CD4-positive, CD25-positive, alpha-beta regulatory T cell (primary cell): Measurements from ENCODE around the gene TEX19. TPM values are rescaled to one million over a fixed set of nuclear protein-coding genes. Genes with fewer than 3 reads are reported as not detected.

Experiments
- ATAC-seq, 2 donors: fragments of 150-1000 bp; cut with Tn5 transposase; one replicate each; pipeline ENCODE4 v1.10.0; 2021; ENCODE audit warnings: low read depth in 2 of 2, moderate number of reproducible peaks in 2 of 2, moderate library complexity in 1 of 2
- DNase-seq, 3 donors: peaks; one replicate each; pipeline versions ENCODE4 v3.0.0 to v3.0.0-alpha.2; 2012 to 2022; ENCODE audit warnings: mixed read lengths in 1 of 3
- H3K27ac ChIP-seq: one replicate; pipeline ENCODE4 v1.7.0; 2013; ENCODE audit warnings: mild to moderate bottlenecking, low read length; ENCODE audit not compliant: insufficient read depth, poor library complexity, severe bottlenecking
- H3K27me3 ChIP-seq: one replicate; pipeline ENCODE4 v1.7.0; 2013; ENCODE audit warnings: low read length; ENCODE audit not compliant: control insufficient read depth, insufficient read depth
- H3K36me3 ChIP-seq: one replicate; pipeline ENCODE4 v1.7.0; 2013; ENCODE audit warnings: mild to moderate bottlenecking, low read length, moderate library complexity; ENCODE audit not compliant: control insufficient read depth, insufficient read depth
- H3K4me1 ChIP-seq: 2 replicates; pipeline ENCODE4 v1.7.0; 2013; ENCODE audit warnings: mild to moderate bottlenecking, low read length; ENCODE audit not compliant: insufficient read depth, control insufficient read depth, poor library complexity, severe bottlenecking
- H3K4me3 ChIP-seq: one replicate; pipeline ENCODE4 v1.7.0; 2013; ENCODE audit warnings: low read depth, mild to moderate bottlenecking, low read length, moderate library complexity
- H3K9me3 ChIP-seq, 2 experiments: 1 replicate in 1 of 2; 2 replicates in 1 of 2; pipeline ENCODE4 v1.7.0; 2013; ENCODE audit warnings: low read length in 2 of 2, mild to moderate bottlenecking in 1 of 2, moderate library complexity in 1 of 2; ENCODE audit not compliant: control insufficient read depth in 2 of 2
- H3K27ac Mint-ChIP-seq, 3 donors: one replicate each; pipeline ENCODE4 v1.8.0; 2020 to 2022; ENCODE audit warnings: mild to moderate bottlenecking in 3 of 3, mixed read lengths in 3 of 3, moderate library complexity in 2 of 3
- H3K27me3 Mint-ChIP-seq: one replicate; pipeline ENCODE4 v1.8.0; 2022; ENCODE audit warnings: mild to moderate bottlenecking, mixed read lengths
- H3K36me3 Mint-ChIP-seq: one replicate; pipeline ENCODE4 v1.8.0; 2020; ENCODE audit warnings: mixed read lengths
- H3K4me1 Mint-ChIP-seq, 4 donors: one replicate each; pipeline ENCODE4 v1.8.0; 2020 to 2022; ENCODE audit warnings: mixed read lengths in 4 of 4, mild to moderate bottlenecking in 1 of 4
- H3K4me3 Mint-ChIP-seq, 4 donors: one replicate each; pipeline ENCODE4 v1.8.0; 2020 to 2022; ENCODE audit warnings: mild to moderate bottlenecking in 4 of 4, mixed read lengths in 4 of 4, moderate library complexity in 3 of 4
- H3K9me3 Mint-ChIP-seq, 7 donors: one replicate each; pipeline ENCODE4 v1.8.0; 2020 to 2022; ENCODE audit warnings: mixed read lengths in 7 of 7, mild to moderate bottlenecking in 3 of 7, moderate library complexity in 2 of 7
- polyA plus RNA-seq, 4 donors: library from polyadenylated mRNA; unstranded; fragments of 300-500 nt; fragmentation: Illumina TruSeq; gene quantifications; one replicate each; pipeline ENCODE4 v1.2.3, GENCODE V29; 2021
- total RNA-seq: library from RNA; stranded (reverse); gene quantifications from one replicate; pipeline ENCODE4 v1.2.3, GENCODE V29; 2022

Gene TEX19
- total and polyA plus RNA-seq, 5 donors from 2014 or later = not detected

DNA sequence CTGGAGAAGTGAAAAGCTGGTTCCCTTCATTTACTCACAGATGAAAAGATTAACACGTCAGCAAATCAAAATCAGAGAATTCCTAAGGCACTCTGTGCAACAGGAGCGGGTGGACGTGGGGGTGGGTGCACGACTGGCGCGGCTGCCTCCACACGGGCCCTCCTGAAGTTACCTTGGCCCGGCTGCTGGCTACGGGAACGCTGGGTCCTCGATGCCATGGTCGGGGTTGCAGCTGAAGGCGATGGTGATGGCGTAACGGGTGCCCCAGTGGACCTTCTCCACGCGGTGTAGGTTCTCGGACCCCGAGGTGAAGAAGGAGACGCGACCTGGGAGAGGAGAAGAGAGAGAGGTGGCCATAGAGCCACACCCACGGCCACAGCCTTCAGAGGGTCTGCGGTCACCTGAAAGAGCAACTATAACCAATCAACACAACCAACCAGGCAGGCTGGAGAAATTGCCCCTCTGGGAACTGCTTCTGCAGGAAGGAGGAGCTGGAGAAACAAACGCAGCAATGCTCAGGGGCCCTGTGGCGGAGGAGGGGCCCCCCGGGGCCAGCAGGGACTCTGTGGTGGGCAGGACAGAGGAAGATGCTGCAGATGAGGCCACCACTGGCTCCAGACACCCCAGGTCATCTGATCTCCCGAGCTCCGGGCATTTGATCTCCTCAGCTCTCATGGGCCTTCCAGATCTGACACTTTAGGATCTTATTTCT lies 33.3 kb downstream of the TEX19 start:
- no peak overlapping the region for H3K4me3 ChIP-seq
- Mint-ChIP-seq H3K9me3 (no peaks in the 10 kb centered on the region), H3K27ac (no peak overlapping the region), H3K4me3 (no peak overlapping the region), H3K36me3 (peaks cover 10% of the 10 kb centered on the region), H3K27me3 (no peaks in the 10 kb centered on the region), H3K4me1 (peaks cover 0 to 5% (median 3%) of the 10 kb centered on the region in 4 donors)
- ATAC-seq (no peak), DNase-seq (no peak)
- H3K36me3 ChIP-seq = peaks cover 4% of the 10 kb centered on the region
- no peaks in the 10 kb centered on the region for H3K4me1 ChIP-seq
- H3K9me3 ChIP-seq = no peaks in the 10 kb centered on the region
- no peak overlapping the region for H3K27ac ChIP-seq
- no peaks in the 10 kb centered on the region for H3K27me3 ChIP-seq

DNA sequence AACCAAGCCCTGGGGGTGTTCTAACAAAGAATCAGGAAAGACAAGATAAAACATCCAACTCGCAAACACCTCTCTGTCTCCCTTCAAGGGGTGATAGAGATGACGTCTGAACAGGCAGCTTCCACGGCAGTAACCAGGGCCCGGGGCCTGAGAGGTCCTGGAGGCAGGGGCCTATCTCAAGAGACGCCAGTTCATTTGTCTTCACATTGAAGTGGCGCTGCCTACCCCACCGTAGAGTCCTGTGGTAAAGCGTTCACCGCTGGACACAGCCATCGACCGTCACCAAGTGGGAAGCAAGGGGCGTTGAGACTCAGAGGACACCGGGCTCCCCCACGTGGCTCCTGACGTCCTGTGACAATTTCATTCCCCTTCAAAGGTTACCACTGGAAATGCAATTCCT lies 33.9 kb downstream of the TEX19 start:
- no peaks in the 10 kb centered on the region for H3K4me1 ChIP-seq
- H3K36me3 ChIP-seq = peaks cover 4% of the 10 kb centered on the region
- no peak for ATAC-seq
- peaks cover 0 to 5% (median 0%) of the 10 kb centered on the region in 4 donors for H3K4me1 Mint-ChIP-seq
- H3K9me3 Mint-ChIP-seq = no peaks in the 10 kb centered on the region
- peaks cover 10% of the 10 kb centered on the region for H3K36me3 Mint-ChIP-seq
- H3K27ac ChIP-seq = no peak overlapping the region
- H3K4me3 Mint-ChIP-seq = no peak overlapping the region
- H3K9me3 ChIP-seq = no peaks in the 10 kb centered on the region
- H3K27me3 ChIP-seq = no peaks in the 10 kb centered on the region
- DNase-seq = no peak
- H3K4me3 ChIP-seq = no peak overlapping the region
- no peaks in the 10 kb centered on the region for H3K27me3 Mint-ChIP-seq
- H3K27ac Mint-ChIP-seq = peak overlapping the region in 1 of 3 donors; percentile 43

DNA sequence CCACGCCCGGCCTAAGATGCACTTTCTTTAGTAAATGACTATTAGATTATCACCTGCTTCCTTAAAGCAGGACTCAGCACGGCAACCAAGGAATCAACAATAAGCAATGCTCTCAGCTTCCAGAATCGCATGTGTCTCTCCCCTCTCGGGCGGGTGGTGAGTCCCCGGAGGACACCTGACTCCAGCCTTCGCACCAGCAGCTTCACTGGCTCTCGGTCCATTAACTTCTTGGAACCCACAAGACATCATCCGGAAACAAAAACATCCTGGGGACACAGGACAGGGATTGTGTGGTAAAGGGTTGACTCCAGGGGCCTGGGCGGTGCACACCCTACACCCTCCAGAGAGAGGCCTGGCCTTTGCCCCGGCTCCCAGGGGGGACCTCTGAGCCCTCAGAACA lies 35.2 kb downstream of the TEX19 start:
- no peak for DNase-seq
- Histone ChIP-seq H3K27me3 (no peaks in the 10 kb centered on the region), H3K4me1 (no peaks in the 10 kb centered on the region), H3K9me3 (no peaks in the 10 kb centered on the region), H3K4me3 (no peak overlapping the region), H3K27ac (no peak overlapping the region), H3K36me3 (peaks cover 4% of the 10 kb centered on the region)
- Mint-ChIP-seq H3K36me3 (peaks cover 10% of the 10 kb centered on the region), H3K4me1 (peaks cover 0 to 5% (median 0%) of the 10 kb centered on the region in 4 donors), H3K27ac (no peak overlapping the region), H3K27me3 (no peaks in the 10 kb centered on the region), H3K9me3 (no peaks in the 10 kb centered on the region), H3K4me3 (no peak overlapping the region)
- ATAC-seq = no peak

DNA sequence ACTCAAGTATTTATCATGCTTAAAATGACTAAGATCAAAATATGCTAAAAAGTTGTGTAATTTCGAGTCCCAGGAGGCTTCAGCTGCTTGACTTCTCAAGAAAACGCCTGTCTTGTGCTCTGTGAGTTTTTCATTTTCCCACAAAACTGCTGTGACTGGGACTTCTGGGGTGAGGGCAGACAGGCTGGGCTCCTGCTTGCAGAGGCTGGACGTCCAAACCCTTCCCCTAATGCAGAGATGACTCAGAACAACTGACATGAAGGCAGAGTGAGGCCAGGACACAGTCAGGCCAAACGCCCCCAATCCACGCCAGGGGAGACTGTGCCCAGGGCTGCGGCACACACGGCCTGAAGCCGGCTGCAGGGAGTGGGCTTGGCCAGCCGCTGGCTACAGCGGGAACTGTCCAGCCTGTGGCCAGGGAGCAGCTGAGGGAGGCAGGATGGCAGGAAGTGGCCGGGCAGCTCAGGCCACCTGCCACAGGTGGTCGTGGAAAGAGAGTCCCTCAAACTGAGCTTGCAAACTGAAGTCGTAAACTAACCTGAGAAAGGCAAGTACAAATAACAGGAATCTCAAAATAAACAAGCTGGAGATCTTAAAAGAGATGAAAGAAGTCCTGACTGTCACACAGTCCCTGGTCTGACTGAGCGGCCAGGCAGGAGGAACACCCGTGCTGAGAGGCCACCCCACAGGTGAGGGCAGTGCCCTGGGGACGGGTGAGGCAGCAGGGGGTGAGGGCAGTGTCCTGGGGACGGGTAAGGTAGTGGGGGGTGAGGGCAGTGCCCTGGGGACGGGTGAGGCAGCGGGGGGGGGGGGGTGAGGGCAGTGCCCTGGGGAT lies 37.8 kb downstream of the TEX19 start:
- Mint-ChIP-seq H3K4me3 (no peak overlapping the region), H3K9me3 (no peaks in the 10 kb centered on the region), H3K4me1 (peaks cover 7 to 16% (median 10%) of the 10 kb centered on the region in 4 donors), H3K36me3 (peaks cover 13% of the 10 kb centered on the region), H3K27me3 (no peaks in the 10 kb centered on the region), H3K27ac (peak overlapping the region in 1 of 3 donors; percentile 56)
- Histone ChIP-seq H3K27me3 (no peaks in the 10 kb centered on the region), H3K9me3 (no peaks in the 10 kb centered on the region), H3K27ac (no peak overlapping the region), H3K4me1 (peaks cover 10% of the 10 kb centered on the region), H3K4me3 (no peak overlapping the region), H3K36me3 (peaks cover 4% of the 10 kb centered on the region)
- no peak for ATAC-seq
- no peak for DNase-seq

DNA sequence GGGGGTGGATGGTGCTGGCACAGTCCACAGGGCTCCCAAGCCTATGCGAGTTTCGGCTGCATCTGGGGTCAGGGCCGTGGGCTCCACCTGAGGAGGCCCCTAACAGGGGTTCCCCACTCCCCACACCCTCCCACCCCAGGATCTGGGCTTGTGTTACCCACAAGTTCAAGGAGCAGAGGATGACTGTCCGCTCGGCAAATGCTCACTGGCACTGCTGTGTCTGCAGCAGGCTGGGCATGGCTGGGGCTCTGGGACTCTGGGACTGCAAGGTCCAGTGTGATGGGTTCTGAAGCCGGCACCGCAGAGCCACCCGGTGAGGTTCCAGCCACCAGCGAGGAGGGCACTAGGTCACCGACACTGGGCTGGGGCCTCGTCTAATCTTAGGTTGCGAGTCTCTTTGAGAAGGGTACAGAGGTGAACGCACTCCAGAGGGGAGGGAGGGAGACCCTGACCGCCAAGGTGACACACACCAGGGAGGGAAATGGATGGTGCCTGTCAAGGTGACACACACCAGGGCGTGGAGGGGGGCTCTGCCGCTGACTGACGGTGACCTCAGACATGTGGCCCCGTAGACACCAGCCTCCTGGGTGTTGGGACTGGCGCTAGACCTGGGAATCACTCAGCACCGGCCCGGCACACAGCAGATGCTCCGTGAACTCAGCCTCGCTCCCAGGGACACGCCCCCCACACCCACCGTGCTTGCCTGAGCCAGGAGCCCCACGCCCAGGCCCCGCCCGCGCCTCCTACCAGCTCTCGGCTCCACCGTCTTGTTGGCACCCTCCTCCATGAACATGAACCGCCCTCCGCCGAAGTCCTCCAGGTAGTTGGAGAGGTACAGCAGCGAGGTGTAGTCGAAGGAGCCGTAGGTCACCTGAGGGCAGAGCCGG lies 38.6 kb downstream of the TEX19 start:
- H3K4me3 ChIP-seq = no peak overlapping the region
- Mint-ChIP-seq H3K27ac (peak overlapping the region in 1 of 3 donors; percentile 20), H3K4me1 (peaks cover 7 to 17% (median 11%) of the 10 kb centered on the region in 4 donors), H3K4me3 (no peak overlapping the region), H3K36me3 (peaks cover 13% of the 10 kb centered on the region), H3K9me3 (no peaks in the 10 kb centered on the region), H3K27me3 (no peaks in the 10 kb centered on the region)
- H3K27ac ChIP-seq = no peak overlapping the region
- ATAC-seq = no peak
- peaks cover 10% of the 10 kb centered on the region for H3K4me1 ChIP-seq
- no peaks in the 10 kb centered on the region for H3K9me3 ChIP-seq
- DNase-seq = no peak
- H3K36me3 ChIP-seq = peaks cover 4% of the 10 kb centered on the region
- H3K27me3 ChIP-seq = no peaks in the 10 kb centered on the region

DNA sequence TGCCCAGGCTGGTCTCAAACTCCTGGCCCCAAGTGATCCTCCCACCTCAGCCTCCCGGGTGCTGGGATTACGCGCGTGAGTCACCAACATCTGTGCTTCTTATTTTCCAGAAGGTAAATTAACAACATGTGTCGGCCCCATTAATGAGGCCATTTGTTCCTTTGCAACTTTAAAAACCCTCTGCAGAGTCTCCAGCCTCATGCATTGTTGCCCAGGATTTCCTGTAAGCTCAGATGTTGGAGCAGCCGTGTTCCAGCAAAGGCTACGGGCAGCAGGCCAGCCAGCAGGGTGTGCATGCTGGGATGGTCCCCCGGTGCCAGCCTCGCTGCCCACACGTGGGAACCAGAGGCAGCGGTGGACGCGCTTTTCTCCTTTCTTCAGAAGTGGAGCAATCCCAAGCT lies 40.0 kb downstream of the TEX19 start:
- Mint-ChIP-seq H3K9me3 (no peaks in the 10 kb centered on the region), H3K27ac (no peak overlapping the region)
- DNase-seq = no peak

DNA sequence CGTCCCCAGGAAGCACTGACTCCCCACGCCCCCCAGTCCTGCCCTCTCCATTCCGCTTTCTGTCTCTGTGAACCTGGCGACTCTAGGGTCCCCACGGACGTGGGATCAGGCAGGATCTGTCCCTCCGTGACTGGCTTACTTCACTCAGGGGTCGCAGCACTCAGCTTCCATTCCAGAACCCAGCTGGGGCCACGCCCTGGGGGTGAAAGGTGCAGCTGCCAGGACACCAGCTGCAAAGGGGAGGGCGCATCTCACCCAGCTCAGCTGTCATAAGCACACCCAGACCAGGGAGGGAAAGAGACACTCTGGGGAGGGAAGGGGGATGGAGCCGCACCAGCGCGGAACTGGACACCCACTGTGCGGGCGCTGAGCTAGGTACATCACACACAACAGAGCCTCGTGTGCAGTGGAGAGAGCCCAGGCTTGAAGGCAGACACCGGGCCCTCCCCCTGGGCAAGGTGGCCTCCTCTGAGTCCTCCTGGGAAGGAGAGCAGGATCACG lies 40.6 kb downstream of the TEX19 start:
- Histone ChIP-seq H3K27ac (no peak overlapping the region), H3K9me3 (no peaks in the 10 kb centered on the region), H3K27me3 (no peaks in the 10 kb centered on the region), H3K36me3 (no peaks in the 10 kb centered on the region), H3K4me3 (no peak overlapping the region), H3K4me1 (peaks cover 10% of the 10 kb centered on the region)
- no peak overlapping the region for H3K27ac Mint-ChIP-seq
- no peak for DNase-seq
- H3K36me3 Mint-ChIP-seq = peaks cover 12% of the 10 kb centered on the region
- H3K4me3 Mint-ChIP-seq = no peak overlapping the region
- H3K4me1 Mint-ChIP-seq = peaks cover 7 to 19% (median 11%) of the 10 kb centered on the region in 4 donors
- H3K9me3 Mint-ChIP-seq = no peaks in the 10 kb centered on the region
- H3K27me3 Mint-ChIP-seq = no peaks in the 10 kb centered on the region
- no peak for ATAC-seq

More for the DNA sequence above, 40.0 kb downstream of the TEX19 start:
- peaks cover 15% of the 10 kb centered on the region for H3K36me3 Mint-ChIP-seq
- Histone ChIP-seq H3K27ac (no peak overlapping the region), H3K27me3 (no peaks in the 10 kb centered on the region), H3K36me3 (no peaks in the 10 kb centered on the region), H3K4me1 (peaks cover 10% of the 10 kb centered on the region), H3K9me3 (no peaks in the 10 kb centered on the region), H3K4me3 (no peak overlapping the region)
- no peak overlapping the region for H3K4me3 Mint-ChIP-seq
- ATAC-seq = no peak
- no peaks in the 10 kb centered on the region for H3K27me3 Mint-ChIP-seq
- H3K4me1 Mint-ChIP-seq = peaks cover 7 to 19% (median 11%) of the 10 kb centered on the region in 4 donors
